Hindlimb muscle (tissue), 1 donor: ENCODE measurements around the gene GRB2. TPM values are rescaled to one million over a fixed set of nuclear protein-coding genes. Genes with fewer than 3 reads are reported as not detected.

Experiments
- DNase-seq: peaks from one replicate; pipeline ENCODE4 v3.0.0-alpha.2; 2013
- polyA plus RNA-seq: library from polyadenylated mRNA; unstranded; fragments of 120-200 nt; gene quantifications from one replicate; pipeline ENCODE4 v1.2.1, GENCODE V29; 2013; ENCODE audit not compliant: insufficient read length

Gene GRB2
- polyA plus RNA-seq, 1 donor: 161 TPM

DNA sequence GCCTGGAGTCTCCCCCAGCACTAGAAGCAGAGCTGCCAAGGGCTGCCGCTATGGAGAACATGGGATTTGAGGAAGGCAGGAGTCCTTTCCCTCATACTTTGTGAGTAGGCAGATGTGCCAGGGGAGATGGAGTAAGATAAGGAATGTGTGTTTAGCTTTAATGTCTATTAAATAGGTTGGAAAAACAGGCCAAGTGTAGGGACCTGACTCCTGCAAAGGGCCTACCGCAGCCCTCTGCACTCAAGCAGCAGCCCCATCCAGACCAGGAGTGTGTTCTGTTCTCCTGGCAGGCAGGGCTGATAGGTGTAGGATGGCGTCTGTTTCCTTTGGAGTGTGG, 132.7 kb downstream of the GRB2 start:
- no peak for DNase-seq

DNA sequence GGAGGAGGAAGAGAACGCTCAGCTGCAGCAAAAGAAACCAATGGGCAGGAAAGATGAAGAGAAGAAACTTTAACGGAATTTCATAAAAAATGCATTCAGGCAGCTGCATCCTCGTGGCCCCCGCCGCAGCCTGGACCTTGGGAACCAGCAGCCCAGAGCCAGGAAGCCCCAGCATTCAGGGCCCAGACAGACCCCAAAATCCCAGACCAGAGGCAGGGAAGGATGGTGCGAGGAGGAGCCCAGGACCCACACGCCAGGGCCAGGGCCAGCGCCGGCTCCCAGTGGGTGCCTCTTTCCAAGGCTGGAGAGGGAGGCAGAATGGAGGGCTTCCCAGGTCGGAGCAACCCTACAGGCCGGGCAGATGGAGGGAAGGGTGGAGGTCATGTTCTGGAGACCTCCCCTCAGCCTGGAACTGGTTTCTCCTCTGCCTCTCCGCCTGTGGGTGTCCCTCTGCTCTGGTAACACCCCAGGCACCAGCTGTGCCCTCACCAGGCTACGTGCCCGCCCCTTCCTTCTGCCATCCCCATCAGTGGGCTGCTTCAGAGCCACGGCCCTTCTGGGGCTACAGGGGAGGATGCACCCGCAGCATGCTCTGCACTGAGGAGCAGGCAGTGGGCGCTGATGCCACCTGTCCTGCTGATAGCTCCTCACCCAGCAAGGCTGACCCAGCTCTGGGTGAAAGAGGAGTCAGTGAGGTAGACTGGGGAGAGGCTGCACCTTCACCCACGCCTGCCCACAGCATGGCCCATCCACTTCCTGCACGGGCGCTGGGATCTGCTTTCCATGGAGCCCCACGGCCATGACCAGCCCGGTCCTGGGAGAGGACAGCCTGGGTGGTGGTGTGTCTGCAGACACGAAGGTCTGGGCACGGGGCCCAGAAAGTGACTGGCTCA, 133.3 kb downstream of the GRB2 start:
- no peak for DNase-seq

DNA sequence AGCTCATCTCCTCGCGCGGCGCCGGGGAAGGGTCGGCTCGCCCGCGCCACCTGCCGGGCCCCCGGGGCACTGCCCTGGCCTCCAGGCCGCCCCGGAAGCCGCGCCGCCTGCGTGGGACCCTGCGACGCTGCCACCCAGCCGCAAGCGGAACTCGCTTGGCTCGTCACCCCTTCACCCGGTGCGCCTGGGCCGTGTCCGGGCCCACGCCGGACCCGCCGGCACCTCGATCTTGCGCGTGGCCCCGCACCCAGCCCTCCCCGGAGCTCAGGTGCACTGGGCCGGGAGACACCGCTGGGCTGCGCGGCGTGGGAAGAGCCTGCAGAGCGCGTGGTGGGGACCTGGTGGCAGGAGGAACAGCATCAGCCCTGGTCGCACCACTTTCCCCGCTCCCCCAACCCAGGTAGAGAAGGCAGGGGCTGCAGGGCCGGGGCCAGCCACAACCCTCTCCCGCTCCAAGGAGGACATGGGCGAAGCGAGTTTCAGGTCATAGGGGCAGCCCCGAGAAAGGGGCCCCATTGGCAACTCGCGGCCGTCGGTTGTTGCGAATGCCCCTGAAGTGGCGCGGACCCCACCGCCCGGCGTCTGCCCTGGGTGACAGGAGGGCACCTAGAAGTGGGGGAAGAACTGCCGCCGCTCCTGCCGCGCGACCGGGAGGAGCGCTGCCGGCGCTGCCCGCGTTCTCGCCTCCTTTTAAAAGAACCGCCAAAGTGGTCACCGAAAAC, 134.1 kb downstream of the GRB2 start:
- DNase-seq: peak; percentile 88

DNA sequence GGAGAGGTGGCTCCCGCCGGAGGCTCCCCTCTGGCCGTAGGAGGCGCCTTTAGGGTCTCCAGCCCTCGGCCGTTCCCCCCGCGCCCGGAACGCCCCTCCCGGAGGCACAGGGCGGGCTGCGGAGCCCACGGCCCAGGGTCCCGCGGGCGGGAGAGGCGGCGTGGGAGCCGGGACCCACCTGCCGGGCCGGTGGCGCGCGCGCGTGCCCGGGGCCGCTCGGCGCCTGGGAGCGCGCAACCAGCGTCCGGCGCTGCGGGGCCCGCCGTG, 134.6 kb downstream of the GRB2 start, which contains the start of gene MIF4GD:
Gene MIF4GD, minus strand, starts transcription at position 266 of the 267 bp plus-strand sequence. CDS start 1,036 bp downstream, outside the sequence.
- no peak for DNase-seq

DNA sequence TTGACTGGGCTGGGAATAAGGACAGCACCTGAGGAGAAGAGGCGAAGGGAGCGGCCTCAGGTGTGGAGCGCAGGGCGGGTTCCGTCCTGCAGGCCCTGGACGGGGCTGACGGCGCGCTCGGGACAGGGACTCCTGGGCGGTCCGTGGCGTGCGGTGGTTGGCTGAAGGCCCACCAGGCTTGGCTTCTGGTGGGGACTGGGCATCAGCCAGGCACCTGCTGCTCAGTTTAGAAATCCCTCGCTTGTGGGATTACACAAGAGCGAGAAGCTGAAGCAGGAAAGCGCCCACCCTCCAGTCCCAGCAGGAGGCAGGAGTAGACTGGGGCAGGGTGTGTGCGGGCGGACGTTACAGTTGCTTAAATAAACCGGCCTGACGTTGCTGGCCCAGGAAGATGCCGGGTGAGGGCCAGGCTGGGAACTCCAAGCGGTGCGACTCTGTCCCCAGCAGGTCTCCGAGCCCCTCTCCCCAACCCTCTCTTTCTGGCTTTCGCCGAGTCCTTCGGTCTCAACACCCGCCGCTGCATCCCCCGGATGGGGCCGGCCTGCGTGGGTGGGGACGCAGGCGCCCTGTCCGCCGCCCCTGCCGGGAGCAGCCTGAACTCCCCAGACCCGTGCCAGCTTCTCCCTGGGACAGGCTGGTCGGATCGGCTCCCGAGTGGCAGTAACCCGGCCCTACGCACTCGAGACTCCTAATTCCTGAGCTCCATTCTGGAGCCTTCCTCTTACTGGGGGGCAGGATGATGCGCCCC, 135.1 kb downstream of the GRB2 start:
- DNase-seq: no peak

DNA sequence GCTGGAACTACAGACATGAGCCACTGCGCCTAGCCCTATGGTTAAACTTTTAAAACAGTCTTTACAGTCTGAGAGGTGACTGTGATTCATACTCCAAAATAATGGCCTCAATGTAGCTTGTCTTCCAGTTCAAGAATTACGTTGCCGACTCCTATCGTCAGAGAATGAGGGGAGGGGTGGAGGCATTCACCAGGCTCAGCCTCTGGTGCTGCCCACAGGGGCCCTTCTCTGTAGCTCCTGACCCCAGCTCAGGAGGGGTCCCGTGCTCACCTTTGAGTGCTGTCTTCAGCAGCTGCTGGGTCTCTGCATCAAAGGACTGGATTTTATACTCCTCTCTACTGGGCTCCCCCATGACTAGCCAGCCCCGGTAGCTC, 135.6 kb downstream of the GRB2 start:
- DNase-seq: no peak

Other genes with a start within 250 kb of the GRB2 start
- 309 TPM for gene SUMO2, start 222.7 kb downstream of the GRB2 start, polyA plus RNA-seq
- gene NUP85, start 200.0 kb downstream of the GRB2 start, polyA plus RNA-seq: 40.7 TPM
- gene GGA3, start 144.1 kb downstream of the GRB2 start, polyA plus RNA-seq: 31.5 TPM
- 57.6 TPM for gene MRPS7, start 143.8 kb downstream of the GRB2 start, polyA plus RNA-seq
- gene MIF4GD, start 134.4 kb downstream of the GRB2 start, polyA plus RNA-seq: 13.1 TPM
- gene SLC25A19, start 116.2 kb downstream of the GRB2 start, polyA plus RNA-seq: 6.8 TPM
- 80.0 TPM for gene TMEM94, start 51.0 kb upstream of the GRB2 start, polyA plus RNA-seq
- gene CASKIN2, start 109.9 kb upstream of the GRB2 start, polyA plus RNA-seq: 32.0 TPM
- 27.0 TPM for gene TSEN54, start 110.8 kb upstream of the GRB2 start, polyA plus RNA-seq
- 13.5 TPM for gene LLGL2, start 120.0 kb upstream of the GRB2 start, polyA plus RNA-seq
- 145 TPM for gene MYO15B, start 182.1 kb upstream of the GRB2 start, polyA plus RNA-seq
- gene SMIM5, start 227.8 kb upstream of the GRB2 start, polyA plus RNA-seq: 6.9 TPM